IMR-90 (cell line): ENCODE measurements around the gene OXSR1. TPM values are rescaled to one million over a fixed set of nuclear protein-coding genes. Genes with fewer than 3 reads are reported as not detected.

Experiments
- ATAC-seq: fragments of 200-7000 bp; cut with Tn5 transposase; 2 replicates; pipeline ENCODE4 v1.9.1; 2020; ENCODE audit warnings: low read depth, mild to moderate bottlenecking, moderate library complexity
- BruUV-seq: library from RNA; stranded (reverse); fragments of 400-500 nt; replicated peaks from 2 replicates; lab custom pipeline; 2021; lab: Mats Ljungman, UMichigan
- CTCF ChIA-PET: fragments of 300-600 bp; formaldehyde crosslinking; extraction: SDS; loops from one replicate; lab custom pipeline; 2021; ENCODE audit warnings: antibody characterized with exemption; lab: Yijun Ruan, JAX
- POLR2A ChIA-PET: fragments of 300-600 bp; sonication (Branson Sonifier 250); formaldehyde crosslinking; loops from one replicate; lab custom pipeline; 2022; ENCODE audit warnings: antibody characterized with exemption; ENCODE audit not compliant: unreplicated experiment; lab: Charles Lee
- DNase-seq: peaks from one replicate; pipeline ENCODE4 v3.0.0; 2013
- H2AFZ ChIP-seq: replicated peaks from 2 replicates; pipeline ENCODE3; 2013; ENCODE audit warnings: low read length, mild to moderate bottlenecking; ENCODE audit not compliant: poor library complexity
- H2AK5ac ChIP-seq: 2 replicates; pipeline ENCODE4 v1.6.1; 2013; ENCODE audit warnings: low read depth, low read length, inconsistent platforms
- H2AK9ac ChIP-seq: replicated peaks from 2 replicates; pipeline ENCODE3; 2013; ENCODE audit warnings: mild to moderate bottlenecking, low read depth, low read length, moderate library complexity; ENCODE audit not compliant: poor library complexity
- H2BK120ac ChIP-seq: 2 replicates; pipeline ENCODE4 v1.6.1; 2013; ENCODE audit warnings: low read depth, low read length, inconsistent platforms
- H2BK15ac ChIP-seq: 3 replicates; pipeline ENCODE4 v1.6.1; 2013; ENCODE audit warnings: low read depth, low read length, inconsistent platforms
- H2BK20ac ChIP-seq: 2 replicates; pipeline ENCODE4 v1.6.1; 2013; ENCODE audit warnings: low read depth, mild to moderate bottlenecking, inconsistent platforms, low read length, moderate library complexity
- H2BK5ac ChIP-seq: 2 replicates; pipeline ENCODE4 v1.6.1; 2013; ENCODE audit warnings: mild to moderate bottlenecking, low read depth, low read length, inconsistent platforms; ENCODE audit not compliant: poor library complexity, severe bottlenecking
- H3K14ac ChIP-seq: replicated peaks from 2 replicates; pipeline ENCODE4 v1.6.1; 2013; ENCODE audit warnings: low read depth, low read length, inconsistent platforms
- H3K18ac ChIP-seq: 2 replicates; pipeline ENCODE4 v1.6.1; 2013; ENCODE audit warnings: low read depth, low read length, control low read depth
- H3K23ac ChIP-seq: 2 replicates; pipeline ENCODE4 v1.6.1; 2013; ENCODE audit warnings: low read depth, low read length, inconsistent platforms
- H3K27ac ChIP-seq: 2 replicates; pipeline ENCODE4 v1.5.1; 2013; ENCODE audit warnings: mild to moderate bottlenecking, control low read depth, low read length; ENCODE audit not compliant: insufficient read depth
- H3K27me3 ChIP-seq: 2 replicates; pipeline ENCODE4 v1.6.1; 2013; ENCODE audit warnings: low read length; ENCODE audit not compliant: control insufficient read depth, insufficient read depth
- H3K36me3 ChIP-seq: 2 replicates; pipeline ENCODE4 v1.6.1; 2013; ENCODE audit warnings: low read length, mixed read lengths; ENCODE audit not compliant: control insufficient read depth, insufficient read depth
- H3K4ac ChIP-seq: 2 replicates; pipeline ENCODE4 v1.6.1; 2013; ENCODE audit warnings: low read depth, low read length, inconsistent platforms
- H3K4me1 ChIP-seq: 2 replicates; pipeline ENCODE4 v1.6.1; 2013; ENCODE audit warnings: low read length, mixed read lengths; ENCODE audit not compliant: control insufficient read depth, insufficient read depth
- H3K4me2 ChIP-seq: 2 replicates; pipeline ENCODE4 v1.6.1; 2013; ENCODE audit warnings: low read depth, mild to moderate bottlenecking, control low read depth, low read length, moderate library complexity
- H3K4me3 ChIP-seq: 2 replicates; pipeline ENCODE4 v1.5.1; 2013; ENCODE audit warnings: low read depth, mild to moderate bottlenecking, control low read depth, low read length, moderate library complexity; ENCODE audit not compliant: insufficient read depth
- H3K56ac ChIP-seq: 2 replicates; pipeline ENCODE4 v1.6.1; 2013; ENCODE audit warnings: low read length, inconsistent platforms; ENCODE audit not compliant: insufficient read depth; ENCODE audit errors: extremely low read depth
- H3K79me1 ChIP-seq, 2 experiments: 2 replicates each; pipeline ENCODE4 v1.6.1; 2013; ENCODE audit warnings: low read length in 2 of 2, inconsistent platforms in 1 of 2, low read depth in 1 of 2
- H3K9ac ChIP-seq: 2 replicates; pipeline ENCODE4 v1.6.1; 2013; ENCODE audit warnings: low read depth, low read length, control low read depth
- H3K9me1 ChIP-seq: 2 replicates; pipeline ENCODE4 v1.6.1; 2013; ENCODE audit warnings: low read length, inconsistent platforms; ENCODE audit not compliant: insufficient read depth
- H3K9me3 ChIP-seq: 2 replicates; pipeline ENCODE4 v1.6.1; 2013; ENCODE audit warnings: low read length; ENCODE audit not compliant: control insufficient read depth, insufficient read depth
- H4K20me1 ChIP-seq: 2 replicates; pipeline ENCODE4 v1.6.1; 2013; ENCODE audit warnings: low read length, inconsistent platforms; ENCODE audit not compliant: insufficient read depth
- H4K5ac ChIP-seq: 2 replicates; pipeline ENCODE4 v1.6.1; 2013; ENCODE audit warnings: mild to moderate bottlenecking, low read depth, low read length, control low read depth
- H4K8ac ChIP-seq, 2 experiments: 2 replicates each; pipeline ENCODE4 v1.6.1; 2013; ENCODE audit warnings: low read depth in 2 of 2, low read length in 2 of 2, control low read depth in 1 of 2, inconsistent platforms in 1 of 2
- H4K91ac ChIP-seq: 2 replicates; pipeline ENCODE4 v1.6.1; 2013; ENCODE audit warnings: low read depth, low read length, inconsistent platforms; ENCODE audit not compliant: insufficient read depth
- BHLHE40 ChIP-seq: fragments of 150-350 bp; IDR thresholded peaks from 2 replicates; pipeline ENCODE4 v1.6.1; 2016; ENCODE audit warnings: mild to moderate bottlenecking, low read depth, low read length
- CEBPB ChIP-seq: IDR thresholded peaks from 2 replicates; pipeline ENCODE4 v1.6.1; 2012; ENCODE audit warnings: low read depth, low read length, improper control_type of control experiment
- CTCF ChIP-seq: conservative IDR thresholded peaks from 2 replicates; pipeline ENCODE4 v1.5.1; 2012; ENCODE audit warnings: mild to moderate bottlenecking, low read depth, low read length, improper control_type of control experiment
- FOS ChIP-seq: fragments of 150-350 bp; IDR thresholded peaks from 2 replicates; pipeline ENCODE4 v1.6.1; 2016; ENCODE audit warnings: low read depth, low read length
- MAFK ChIP-seq: IDR thresholded peaks from 2 replicates; pipeline ENCODE4 v1.6.1; 2012; ENCODE audit warnings: low read depth, low read length, improper control_type of control experiment
- MAZ ChIP-seq: IDR thresholded peaks from 2 replicates; pipeline ENCODE4 v1.6.1; 2012; ENCODE audit warnings: low read depth, mild to moderate bottlenecking, low read length, improper control_type of control experiment, moderate library complexity, borderline replicate concordance
- POLR2A ChIP-seq: IDR thresholded peaks from 2 replicates; pipeline ENCODE4 v1.6.1; 2012; ENCODE audit warnings: mild to moderate bottlenecking, low read depth, low read length
- RCOR1 ChIP-seq: IDR thresholded peaks from 2 replicates; pipeline ENCODE4 v1.6.1; 2012; ENCODE audit warnings: mild to moderate bottlenecking, low read length, improper control_type of control experiment; ENCODE audit not compliant: insufficient replicate concordance
- RFX5 ChIP-seq: IDR thresholded peaks from 2 replicates; pipeline ENCODE4 v1.8.0; 2012; ENCODE audit warnings: low read depth, mild to moderate bottlenecking, low read length, moderate library complexity
- WGBS, 2 experiments: methylation state at CpG; one replicate each; pipeline versions ENCODE4 v1.1.5 to v1.1.7; 2013; ENCODE audit warnings: missing lambda C conversion rate in 2 of 2; ENCODE audit not compliant: insufficient read length in 1 of 2; ENCODE audit errors: extremely low coverage in 2 of 2; 5-methylcytosine and 5-hydroxymethylcytosine counted together
- dilution Hi-C: fragments of 300-500 bp; cut with HindIII; formaldehyde crosslinking; loops from one replicate; pipeline ENCODE4 v1.14.3; 2018; ENCODE audit warnings: low sequenced_read_pairs; ENCODE audit not compliant: unreplicated experiment
- in situ Hi-C: fragments of 300-500 bp; cut with MboI; formaldehyde crosslinking; loops from 3 replicates; pipeline ENCODE4 v1.14.3; 2019; ENCODE audit warnings: low sequenced_read_pairs, inconsistent platforms, mixed read lengths
- intact Hi-C: fragments of 100-400 bp; cut with micrococcal nuclease; formaldehyde crosslinking; loops from 2 replicates; pipeline ENCODE4 v1.10.0; 2022
- polyA plus RNA-seq, 3 experiments: library from polyadenylated mRNA; depleted of rRNA; stranded (reverse); fragments of >200 nt; gene quantifications; 2 replicates each; pipeline ENCODE4 v1.2.3, GENCODE V29; 2012; ENCODE audit warnings: low replicate concordance in 1 of 3
- total RNA-seq: library from RNA; depleted of rRNA; stranded (reverse); fragments of >200 nt; gene quantifications from 2 replicates; pipeline ENCODE4 v1.2.3, GENCODE V29; 2012

Gene OXSR1
- total and polyA plus RNA-seq, 2 of the 4 experiments (the other 2 are of a cell fraction): 32.9 to 37.6 TPM

- Histone ChIP-seq H3K56ac (no peak overlapping the region), H4K8ac (no peak overlapping the region), H3K4me3 (no peak overlapping the region), H2AFZ (no peak overlapping the region), H3K18ac (no peak overlapping the region), H3K9me1 (peaks cover 24% of the 10 kb centered on the region), H2AK5ac (no peak overlapping the region; the same call in 1 of the 2 replicates), H3K4me1 (peaks cover 13% of the 10 kb centered on the region), H2BK5ac (no peak overlapping the region), H3K9ac (no peak overlapping the region), H3K4ac (no peak overlapping the region), H4K20me1 (no peaks in the 10 kb centered on the region), H3K27me3 (no peaks in the 10 kb centered on the region), H3K36me3 (peaks cover 19% of the 10 kb centered on the region), H3K4me2 (no peak overlapping the region), H3K23ac (no peak overlapping the region; the same call in 1 of the 2 replicates), H4K91ac (no peak overlapping the region), H3K14ac (no peak overlapping the region), H4K5ac (no peak overlapping the region), H2AK9ac (no peak overlapping the region), H2BK20ac (no peak overlapping the region), H2BK15ac (no peak overlapping the region), H3K27ac (no peak overlapping the region), H2BK120ac (no peak overlapping the region), H3K9me3 (no peaks in the 10 kb centered on the region), H3K79me1 (peaks cover 27 to 54% of the 10 kb centered on the region in 2 experiments)
- POLR2A ChIA-PET: interaction anchor here (0.5 kb wide), 1 partner anchor 687 kb away, joined by 5 read pairs; no protein-coding TSS in a partner anchor
- ATAC-seq (no peak), DNase-seq (no peak)
- BruUV-seq: no TSS peak
- in situ Hi-C loops: no loop called here
- intact Hi-C loops: no loop called here
- WGBS, 2 experiments: 95% methylated on average over 4 of the region's 13 CpGs; no CpG with 5 or more reads in 1 of the 2 experiments
- dilution Hi-C loops: no loop called here
- TF ChIP-seq MAZ: no peak
- no peak for TF ChIP-seq POLR2A
- no peak for TF ChIP-seq RFX5
- TF ChIP-seq CTCF: no peak
- TF ChIP-seq RCOR1: no peak
- no peak for TF ChIP-seq CEBPB
- TF ChIP-seq MAFK: no peak
- TF ChIP-seq FOS: no peak
- TF ChIP-seq BHLHE40: no peak
- CTCF ChIA-PET: no interaction called here
These were observed 24.8 kb upstream of the OXSR1 start for GRCh38 chr3:38140326-38141172.
